HL-60/S4 treated with phorbol 12-myristate 13-acetate at 8.2 ng/mL for 4 days and 3 days (cell line): ENCODE results near the gene NEK2.

Experiments used
- in situ Hi-C: fragments of 300-500 bp; cut with MboI; formaldehyde crosslinking; loops from 2 replicates; pipeline ENCODE4 v1.15.0; 2022; ENCODE audit warnings: low sequenced_read_pairs

Gene NEK2

GRCh38 chr1:211616965-211617297 lies 58.5 kb downstream of the NEK2 start:
- in situ Hi-C loops = no loop called here

- in situ Hi-C loops = no loop called here
Observed at GRCh38 chr1:211616231-211616964, 59.0 kb downstream of the NEK2 start.

- in situ Hi-C loops = no loop called here
Observed at GRCh38 chr1:211614615-211615014, 60.8 kb downstream of the NEK2 start.

- in situ Hi-C loops = no loop called here
Observed at GRCh38 chr1:211613951-211614350, 61.5 kb downstream of the NEK2 start.

- in situ Hi-C loops = no loop called here
Observed at GRCh38 chr1:211613108-211613947, 62.1 kb downstream of the NEK2 start.

- in situ Hi-C loops = no loop called here
Observed at GRCh38 chr1:211612786-211613107, 62.7 kb downstream of the NEK2 start.
